ENCODE data around the gene SNF8. TPM values are rescaled to one million over a fixed set of nuclear protein-coding genes. Genes with fewer than 3 reads are reported as not detected.

The SNF8 gene, protein sequence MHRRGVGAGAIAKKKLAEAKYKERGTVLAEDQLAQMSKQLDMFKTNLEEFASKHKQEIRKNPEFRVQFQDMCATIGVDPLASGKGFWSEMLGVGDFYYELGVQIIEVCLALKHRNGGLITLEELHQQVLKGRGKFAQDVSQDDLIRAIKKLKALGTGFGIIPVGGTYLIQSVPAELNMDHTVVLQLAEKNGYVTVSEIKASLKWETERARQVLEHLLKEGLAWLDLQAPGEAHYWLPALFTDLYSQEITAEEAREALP
- total RNA-seq (100 to 1,000 TPM in 1 of 5 experiments, 10 to 100 TPM in 4; 54.8 to 122 (median 60.3) TPM), polyA plus RNA-seq (10 to 100 TPM; 94.2 to 98.5 TPM), total RNA-seq (31.1 reads per million, percentile 60 among the genes with 10 or more reads in this experiment)

GRCh38 chr17:48944515-48945260 lies at the start of gene SNF8:
Gene SNF8 (minus strand): TSS chr17:48944842. CDS start chr17:48944734, 108 bp downstream.
- no peaks in the 10 kb centered on the region for H3K9me3 ChIP-seq (ENCODE audit: control insufficient read depth in 2 of 3, low read length in 3 of 3)
- POLR2A ChIA-PET, result interaction anchor here (0.6 to 2.7 kb wide), 10 partner anchors 9 to 1241 kb away, joined by 3 to 29 read pairs (median 4); partner anchors contain the start of genes ATP5MC1 and UBE2Z
- peak within 1 kb of the TSS; percentile 100 for H3K4me3 ChIP-seq (ENCODE audit: low read length)
- Mint-ChIP-seq H3K27me3 (peaks cover 0 to 9% (median 0%) of the 10 kb centered on the region in 5 donors), H3K27ac (peak within 1 kb of the TSS; percentile 89 to 99 (median 97)), H3K4me3 (peak within 1 kb of the TSS; percentile 92 to 100 (median 98)), H3K36me3 (peaks cover 0 to 5% (median 5%) of the 10 kb centered on the region in 5 donors), H3K4me1 (peaks cover 4 to 32% (median 12%) of the 10 kb centered on the region in 7 donors), H3K9me3 (peaks cover 0 to 2% (median 0%) of the 10 kb centered on the region in 11 donors)
- intact Hi-C loops (cut with micrococcal nuclease), result loop anchor here (1.0 to 10.0 kb wide), 4 partner anchors 32 to 280 kb away; partner anchors contain the start of genes ATP5MC1 (in 2 of the 2) and UBE2Z (in 1 of the 2)
- peak within 1 kb of the TSS; percentile 92 for H3K27ac ChIP-seq (ENCODE audit: low read depth, low read length)
- ATAC-seq (peak; percentile 97), DNase-seq (peak; percentile 84 to 96 (median 91))
- H3K36me3 ChIP-seq (ENCODE audit: control insufficient read depth in 2 of 3, insufficient read depth in 3 of 3, low read length in 3 of 3), result peaks cover 0 to 17% (median 0%) of the 10 kb centered on the region in 3 experiments
- no peaks in the 10 kb centered on the region for H3K27me3 ChIP-seq (ENCODE audit: control insufficient read depth in 2 of 2, insufficient read depth in 2 of 2, low read length in 2 of 2)
- CTCF ChIA-PET, result no interaction called here
- H3K4me1 ChIP-seq (ENCODE audit: control insufficient read depth in 2 of 2, insufficient read depth in 2 of 2, low read length in 2 of 2), result peaks cover 11 to 14% of the 10 kb centered on the region in 2 donors

GRCh38 chr17:48993951-48994350 lies 49.3 kb upstream of the SNF8 start:
- peaks cover 8 to 22% of the 10 kb centered on the region in 2 donors for H3K4me1 ChIP-seq (ENCODE audit: control insufficient read depth in 2 of 2, insufficient read depth in 2 of 2, low read length in 2 of 2)
- CTCF ChIA-PET, result no interaction called here
- H3K27ac ChIP-seq (ENCODE audit: low read depth, low read length), result no peak overlapping the region
- peaks cover 23 to 55% of the 10 kb centered on the region in 2 donors for H3K27me3 ChIP-seq (ENCODE audit: control insufficient read depth in 2 of 2, insufficient read depth in 2 of 2, low read length in 2 of 2)
- Mint-ChIP-seq H3K27ac (no peak overlapping the region), H3K4me3 (no peak overlapping the region), H3K27me3 (peaks cover 64 to 81% (median 68%) of the 10 kb centered on the region in 5 donors), H3K9me3 (peaks cover 0 to 17% (median 0%) of the 10 kb centered on the region in 11 donors), H3K36me3 (no peaks in the 10 kb centered on the region), H3K4me1 (peaks cover 14 to 37% (median 23%) of the 10 kb centered on the region in 7 donors)
- intact Hi-C loops (cut with micrococcal nuclease), result loop anchor here in 1 of 2 donors (10.0 kb wide), 1 partner anchor 269 kb away; the partner anchor contains the start of genes HOXB13, PRAC1 and PRAC2
- POLR2A ChIA-PET, result interaction anchor here (0.6 kb wide), 1 partner anchor 49 kb away, joined by 3 read pairs; no protein-coding TSS in a partner anchor
- DNase-seq (no peak), ATAC-seq (no peak)
- no peak overlapping the region for H3K4me3 ChIP-seq (ENCODE audit: low read length)
- no peaks in the 10 kb centered on the region for H3K9me3 ChIP-seq (ENCODE audit: control insufficient read depth in 2 of 3, low read length in 3 of 3)
- H3K36me3 ChIP-seq (ENCODE audit: control insufficient read depth in 2 of 3, insufficient read depth in 3 of 3, low read length in 3 of 3), result no peaks in the 10 kb centered on the region

DNA sequence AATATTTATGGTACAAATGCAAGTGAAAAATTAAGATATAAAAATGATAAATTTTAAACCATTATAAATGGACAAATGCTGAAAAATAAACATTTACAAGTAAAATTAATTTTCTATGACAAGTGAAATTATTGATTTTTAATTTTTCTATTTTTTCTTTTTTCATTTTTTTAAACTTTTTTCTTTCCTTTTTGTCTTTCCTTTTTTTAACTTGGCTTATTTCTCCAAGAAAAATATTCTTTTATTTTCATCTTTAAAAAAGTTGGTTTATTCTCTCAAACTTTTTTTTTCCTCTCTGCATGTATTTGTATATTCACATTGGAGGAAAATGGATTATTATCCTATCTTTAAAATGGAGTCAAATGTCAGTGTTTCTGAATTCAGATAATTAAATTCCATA lies 48.7 kb upstream of the SNF8 start:
- Mint-ChIP-seq H3K27me3 (peaks cover 59 to 74% (median 66%) of the 10 kb centered on the region in 5 donors), H3K4me3 (no peak overlapping the region), H3K4me1 (peaks cover 13 to 31% (median 18%) of the 10 kb centered on the region in 7 donors), H3K9me3 (peaks cover 0 to 17% (median 0%) of the 10 kb centered on the region in 11 donors), H3K36me3 (no peaks in the 10 kb centered on the region), H3K27ac (no peak overlapping the region)
- Histone ChIP-seq H3K4me1 (ENCODE audit: control insufficient read depth in 2 of 2, insufficient read depth in 2 of 2, low read length in 2 of 2) (peaks cover 8 to 22% of the 10 kb centered on the region in 2 donors), H3K27ac (ENCODE audit: low read depth, low read length) (no peak overlapping the region), H3K36me3 (ENCODE audit: control insufficient read depth in 2 of 3, insufficient read depth in 3 of 3, low read length in 3 of 3) (no peaks in the 10 kb centered on the region), H3K4me3 (ENCODE audit: low read length) (no peak overlapping the region), H3K9me3 (ENCODE audit: control insufficient read depth in 2 of 3, low read length in 3 of 3) (no peaks in the 10 kb centered on the region), H3K27me3 (ENCODE audit: control insufficient read depth in 2 of 2, insufficient read depth in 2 of 2, low read length in 2 of 2) (peaks cover 23 to 48% of the 10 kb centered on the region in 2 donors)
- DNase-seq, result no peak
- intact Hi-C loops (cut with micrococcal nuclease), result loop anchor here in 1 of 2 donors (10.0 kb wide), 1 partner anchor 269 kb away; the partner anchor contains the start of genes HOXB13, PRAC1 and PRAC2
- no peak for ATAC-seq
- ChIA-PET POLR2A (interaction anchor here (0.6 kb wide), 2 partner anchors 8 to 50 kb away, joined by 3 read pairs; no protein-coding TSS in a partner anchor), CTCF (no interaction called here)

GRCh38 chr17:48992444-48992843 lies 47.8 kb upstream of the SNF8 start:
- H3K9me3 ChIP-seq (ENCODE audit: control insufficient read depth in 2 of 3, low read length in 3 of 3), result no peaks in the 10 kb centered on the region
- no peak overlapping the region for H3K27ac ChIP-seq (ENCODE audit: low read depth, low read length)
- Mint-ChIP-seq H3K36me3 (no peaks in the 10 kb centered on the region), H3K4me1 (peaks cover 13 to 23% (median 16%) of the 10 kb centered on the region in 7 donors), H3K4me3 (no peak overlapping the region), H3K27ac (no peak overlapping the region), H3K9me3 (peaks cover 0 to 17% (median 0%) of the 10 kb centered on the region in 11 donors), H3K27me3 (peaks cover 64 to 77% (median 69%) of the 10 kb centered on the region in 5 donors)
- peaks cover 0 to 15% of the 10 kb centered on the region in 2 donors for H3K4me1 ChIP-seq (ENCODE audit: control insufficient read depth in 2 of 2, insufficient read depth in 2 of 2, low read length in 2 of 2)
- peaks cover 23 to 40% of the 10 kb centered on the region in 2 donors for H3K27me3 ChIP-seq (ENCODE audit: control insufficient read depth in 2 of 2, insufficient read depth in 2 of 2, low read length in 2 of 2)
- CTCF ChIA-PET, result no interaction called here
- H3K36me3 ChIP-seq (ENCODE audit: control insufficient read depth in 2 of 3, insufficient read depth in 3 of 3, low read length in 3 of 3), result no peaks in the 10 kb centered on the region
- POLR2A ChIA-PET, result no interaction called here
- intact Hi-C loops (cut with micrococcal nuclease), result loop anchor here in 1 of 2 donors (10.0 kb wide), 1 partner anchor 268 kb away; the partner anchor contains the start of genes HOXB13, PRAC1 and PRAC2
- DNase-seq (no peak), ATAC-seq (no peak)
- H3K4me3 ChIP-seq (ENCODE audit: low read length), result no peak overlapping the region

DNA sequence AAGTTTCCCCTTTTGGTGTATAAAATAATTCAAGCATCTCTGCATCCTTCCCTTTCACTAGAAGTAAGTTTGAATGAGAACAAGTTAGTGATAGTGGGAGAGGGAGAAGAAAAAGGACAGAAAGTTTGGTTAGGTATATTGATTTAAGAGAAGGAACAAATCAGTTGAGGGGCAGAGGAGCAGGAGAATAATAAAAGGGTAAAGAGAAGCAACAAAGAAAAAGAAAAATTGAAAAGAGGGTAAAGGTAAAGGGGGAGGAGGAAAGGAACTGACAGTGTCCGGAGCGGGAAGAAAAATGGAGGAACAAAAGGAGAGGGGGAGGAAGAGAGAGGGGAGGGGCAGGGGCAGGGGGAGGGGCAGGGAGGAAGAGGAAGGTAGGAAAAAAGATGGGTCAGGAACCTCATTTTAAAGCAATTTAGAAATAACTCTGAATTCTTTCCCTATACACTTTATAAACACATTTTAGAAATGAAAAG lies 46.3 kb upstream of the SNF8 start:
- Mint-ChIP-seq H3K27me3 (peaks cover 59 to 75% (median 60%) of the 10 kb centered on the region in 5 donors), H3K4me3 (no peak overlapping the region), H3K9me3 (peaks cover 0 to 17% (median 0%) of the 10 kb centered on the region in 11 donors), H3K36me3 (no peaks in the 10 kb centered on the region), H3K27ac (no peak overlapping the region), H3K4me1 (peaks cover 0 to 9% (median 8%) of the 10 kb centered on the region in 7 donors)
- CTCF ChIA-PET, result no interaction called here
- no peaks in the 10 kb centered on the region for H3K36me3 ChIP-seq (ENCODE audit: control insufficient read depth in 2 of 3, insufficient read depth in 3 of 3, low read length in 3 of 3)
- peaks cover 0 to under 1% of the 10 kb centered on the region in 2 donors for H3K4me1 ChIP-seq (ENCODE audit: control insufficient read depth in 2 of 2, insufficient read depth in 2 of 2, low read length in 2 of 2)
- ATAC-seq, result no peak
- no peak overlapping the region for H3K4me3 ChIP-seq (ENCODE audit: low read length)
- POLR2A ChIA-PET, result no interaction called here
- H3K27me3 ChIP-seq (ENCODE audit: control insufficient read depth in 2 of 2, insufficient read depth in 2 of 2, low read length in 2 of 2), result peaks cover 23 to 30% of the 10 kb centered on the region in 2 donors
- intact Hi-C loops (cut with micrococcal nuclease), result loop anchor here in 1 of 2 donors (10.0 kb wide), 1 partner anchor 266 kb away; the partner anchor contains the start of genes HOXB13, PRAC1 and PRAC2
- no peak overlapping the region for H3K27ac ChIP-seq (ENCODE audit: low read depth, low read length)
- H3K9me3 ChIP-seq (ENCODE audit: control insufficient read depth in 2 of 3, low read length in 3 of 3), result no peaks in the 10 kb centered on the region
- DNase-seq, result no peak

DNA sequence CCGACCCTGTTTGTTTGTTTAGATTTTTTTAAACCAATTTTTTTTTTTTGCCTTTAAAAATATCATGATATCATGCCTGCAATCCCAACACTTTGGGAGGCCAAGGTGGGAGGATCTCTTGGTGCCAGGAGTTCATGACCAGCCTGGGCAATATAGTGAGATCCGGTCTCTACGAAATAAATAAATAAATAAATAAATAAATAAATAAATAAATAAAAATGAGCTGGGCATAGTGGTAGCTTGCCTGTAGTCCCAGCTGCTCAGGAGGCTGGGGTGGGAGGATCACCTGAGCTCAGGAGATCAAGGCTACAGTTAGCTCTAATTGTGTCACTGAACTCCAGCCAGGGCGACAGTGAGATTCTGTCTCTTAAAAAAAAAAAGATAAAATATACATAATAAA lies 44.5 kb upstream of the SNF8 start:
- Mint-ChIP-seq H3K4me1 (peaks cover 0 to 4% (median 0%) of the 10 kb centered on the region in 7 donors), H3K36me3 (no peaks in the 10 kb centered on the region), H3K27ac (no peak overlapping the region), H3K4me3 (no peak overlapping the region), H3K27me3 (peaks cover 54 to 70% (median 56%) of the 10 kb centered on the region in 5 donors), H3K9me3 (peaks cover 0 to 10% (median 0%) of the 10 kb centered on the region in 11 donors)
- Histone ChIP-seq H3K27ac (ENCODE audit: low read depth, low read length) (no peak overlapping the region), H3K4me3 (ENCODE audit: low read length) (no peak overlapping the region), H3K27me3 (ENCODE audit: control insufficient read depth in 2 of 2, insufficient read depth in 2 of 2, low read length in 2 of 2) (peaks cover 16 to 23% of the 10 kb centered on the region in 2 donors), H3K36me3 (ENCODE audit: control insufficient read depth in 2 of 3, insufficient read depth in 3 of 3, low read length in 3 of 3) (no peaks in the 10 kb centered on the region), H3K4me1 (ENCODE audit: control insufficient read depth in 2 of 2, insufficient read depth in 2 of 2, low read length in 2 of 2) (no peaks in the 10 kb centered on the region), H3K9me3 (ENCODE audit: control insufficient read depth in 2 of 3, low read length in 3 of 3) (no peaks in the 10 kb centered on the region)
- ATAC-seq (no peak), DNase-seq (no peak)
- ChIA-PET POLR2A (no interaction called here), CTCF (no interaction called here)
- intact Hi-C loops (cut with micrococcal nuclease), result no loop called here

All from naive thymus-derived CD4-positive, alpha-beta T cell (primary cell).